GM12878 (cell line): ENCODE measurements around the gene BHLHA9. TPM values are rescaled to one million over a fixed set of nuclear protein-coding genes. Genes with fewer than 3 reads are reported as not detected.

Source experiments
- ATAC-seq: fragments of 200-7000 bp; cut with Tn5 transposase; 3 replicates; pipeline ENCODE4 v1.9.1; 2020; ENCODE audit warnings: mild to moderate bottlenecking, moderate library complexity
- BruUV-seq: library from RNA; stranded (reverse); fragments of 400-500 nt; replicated peaks from 2 replicates; lab custom pipeline; 2021; lab: Mats Ljungman, UMichigan
- CTCF ChIA-PET: fragments of 300-600 bp; sonication (Branson Sonifier 250); formaldehyde crosslinking; extraction: SDS; loops from one replicate; lab custom pipeline; 2021; ENCODE audit warnings: inconsistent platforms; lab: Yijun Ruan, JAX
- POLR2A ChIA-PET: fragments of 350-600 bp; formaldehyde crosslinking; extraction: SDS; loops from one replicate; lab custom pipeline; 2021; ENCODE audit warnings: inconsistent platforms; lab: Charles Lee
- RAD21 ChIA-PET: fragments of 300-600 bp; sonication (Branson Sonifier 250); formaldehyde crosslinking; loops from one replicate; lab custom pipeline; 2023; ENCODE audit warnings: antibody characterized with exemption; ENCODE audit not compliant: unreplicated experiment; lab: Charles Lee
- SMC1A ChIA-PET: fragments of 300-600 bp; sonication (Branson Sonifier 250); formaldehyde crosslinking; loops from one replicate; lab custom pipeline; 2023; ENCODE audit not compliant: unreplicated experiment, uncharacterized antibody; lab: Charles Lee
- DNase-seq: peaks from one replicate; pipeline ENCODE4 v3.0.0-alpha.2; 2011; ENCODE audit warnings: low read depth, low spot score
- FAIRE-seq: peaks from 3 replicates; lab custom pipeline; 2011; peaks lifted over from hg19 to GRCh38; lab: Jason Lieb, UNC
- H2AFZ ChIP-seq: 2 replicates; pipeline ENCODE4 v1.6.0; 2011; ENCODE audit warnings: low read depth, low read length, control low read depth; ENCODE audit not compliant: control insufficient read depth
- H3K27ac ChIP-seq: 2 replicates; pipeline ENCODE4 v1.5.1; 2011; ENCODE audit warnings: control low read depth; ENCODE audit not compliant: control insufficient read depth, insufficient read depth
- H3K27me3 ChIP-seq, 2 experiments: replicated peaks in 1 of 2; 2 replicates each; pipeline versions ENCODE4 v1.6.0 to v1.6.1; 2011; ENCODE audit warnings: low read length in 1 of 2; ENCODE audit not compliant: control insufficient read depth in 2 of 2, insufficient read depth in 2 of 2
- H3K36me3 ChIP-seq, 2 experiments: 2 replicates each; pipeline ENCODE4 v1.5.1; 2011; ENCODE audit warnings: low read length in 1 of 2; ENCODE audit not compliant: control insufficient read depth in 2 of 2, insufficient read depth in 2 of 2
- H3K4me1 ChIP-seq: 2 replicates; pipeline ENCODE4 v1.6.1; 2011; ENCODE audit warnings: mild to moderate bottlenecking, low read length, moderate library complexity, mixed read lengths; ENCODE audit not compliant: control insufficient read depth, insufficient read depth
- H3K4me2 ChIP-seq: 2 replicates; pipeline ENCODE4 v1.6.0; 2011; ENCODE audit warnings: control low read depth; ENCODE audit not compliant: control insufficient read depth, insufficient read depth
- H3K4me3 ChIP-seq: fragments of 200-600 bp; sonication (generic); 2 replicates; pipeline ENCODE4 v1.5.1; 2016
- H3K79me2 ChIP-seq: 2 replicates; pipeline ENCODE4 v1.6.0; 2011; ENCODE audit warnings: low read length; ENCODE audit not compliant: control insufficient read depth, insufficient read depth
- H3K9ac ChIP-seq: 2 replicates; pipeline ENCODE4 v1.8.0; 2011; ENCODE audit warnings: low read length, control low read depth, mixed read lengths; ENCODE audit not compliant: control insufficient read depth, insufficient read depth
- H3K9me3 ChIP-seq: replicated peaks from 3 replicates; pipeline ENCODE4 v1.5.1; 2011; ENCODE audit warnings: mild to moderate bottlenecking, low read length; ENCODE audit not compliant: control insufficient read depth, insufficient read depth
- H4K20me1 ChIP-seq: 2 replicates; pipeline ENCODE4 v1.6.0; 2011; ENCODE audit not compliant: control insufficient read depth, insufficient read depth
- BACH1 ChIP-seq: fragments of 450-650 bp; IDR thresholded peaks from 2 replicates; pipeline ENCODE4 v1.6.1; 2017; ENCODE audit warnings: mild to moderate bottlenecking, borderline replicate concordance
- HSF1 ChIP-seq: fragments of 150-350 bp; IDR thresholded peaks from 2 replicates; pipeline ENCODE4 v1.6.1; 2014; ENCODE audit warnings: mild to moderate bottlenecking, low read depth, low read length
- IRF4 ChIP-seq: IDR thresholded peaks from 2 replicates; pipeline ENCODE4 v1.6.1; 2011; ENCODE audit warnings: low read depth, low read length
- MTA2 ChIP-seq: fragments of 450-650 bp; IDR thresholded peaks from 2 replicates; pipeline ENCODE4 v1.6.1; 2016; ENCODE audit warnings: low read depth, mild to moderate bottlenecking, moderate library complexity
- RAD21 ChIP-seq: IDR thresholded peaks from 2 replicates; pipeline ENCODE4 v1.6.1; 2011; ENCODE audit warnings: mild to moderate bottlenecking, low read depth, low read length, moderate library complexity; ENCODE audit not compliant: insufficient read depth
- RELA ChIP-seq: fragments of 450-650 bp; IDR thresholded peaks from 2 replicates; pipeline ENCODE4 v1.8.0; 2014; ENCODE audit warnings: borderline replicate concordance; ENCODE audit not compliant: partially characterized antibody
- RUNX3 ChIP-seq: IDR thresholded peaks from 2 replicates; pipeline ENCODE4 v1.6.1; 2012; ENCODE audit warnings: low read length, inconsistent platforms
- SMC3 ChIP-seq: IDR thresholded peaks from 2 replicates; pipeline ENCODE4 v1.6.1; 2011; ENCODE audit warnings: low read length, improper control_type of control experiment, borderline replicate concordance
- SREBF1 ChIP-seq: IDR thresholded peaks from 2 replicates; pipeline ENCODE4 v1.6.1; 2012; ENCODE audit warnings: mild to moderate bottlenecking, low read length
- SRF ChIP-seq, 2 experiments: IDR thresholded peaks; 2 replicates each; pipeline ENCODE4 v1.6.1; 2011; ENCODE audit warnings: low read depth in 2 of 2, low read length in 2 of 2, mild to moderate bottlenecking in 1 of 2, moderate library complexity in 1 of 2
- SUPT20H ChIP-seq: IDR thresholded peaks from 2 replicates; pipeline ENCODE4 v1.6.1; 2011; ENCODE audit warnings: low read depth, mild to moderate bottlenecking, low read length, moderate library complexity, borderline replicate concordance; ENCODE audit not compliant: control insufficient read depth
- TCF12 ChIP-seq: IDR thresholded peaks from 2 replicates; pipeline ENCODE4 v1.6.1; 2011; ENCODE audit warnings: low read depth, mild to moderate bottlenecking, low read length
- ZNF207 ChIP-seq: fragments of 450-650 bp; IDR thresholded peaks from 2 replicates; pipeline ENCODE4 v1.6.1; 2014; ENCODE audit warnings: antibody characterized with exemption, mild to moderate bottlenecking, borderline replicate concordance
- ZSCAN29 ChIP-seq: fragments of 450-650 bp; IDR thresholded peaks from 2 replicates; pipeline ENCODE4 v1.6.1; 2017; ENCODE audit warnings: mild to moderate bottlenecking, moderate library complexity
- WGBS: methylation state at CpG from one replicate; pipeline ENCODE4 v1.1.6; 2016; ENCODE audit warnings: low lambda C conversion rate; ENCODE audit not compliant: insufficient replicate concordance, insufficient coverage; ENCODE audit errors: missing lambda C conversion rate; 5-methylcytosine and 5-hydroxymethylcytosine counted together
- in situ Hi-C: fragments of 300-500 bp; cut with MboI; formaldehyde crosslinking; loops from 9 replicates; pipeline ENCODE4 v1.14.3; 2018; ENCODE audit warnings: mixed read lengths
- intact Hi-C: fragments of 100-400 bp; cut with micrococcal nuclease; formaldehyde crosslinking; loops from one replicate; pipeline ENCODE4 v1.14.2; 2022; ENCODE audit not compliant: unreplicated experiment
- polyA plus RNA-seq, 11 experiments: library from polyadenylated mRNA; depleted of rRNA in 4 of 11; unstranded in 6 of 11; stranded (reverse) in 5 of 11; fragments of >200 nt; fragmentation: Nextera tagmentation in 4 of 11; fragmentation: Illumina TruSeq in 1 of 11; extraction: Ambion mirVana in 4 of 11; extraction: Trizol in 1 of 11; gene quantifications; 1 replicate in 1 of 11; 2 replicates in 10 of 11; pipeline versions ENCODE4 v1.2.1 to v1.2.3, GENCODE V29; 2011 to 2016; ENCODE audit warnings: inconsistent platforms in 2 of 11, missing spikeins in 2 of 11, low read depth in 1 of 11
- total RNA-seq, 4 experiments: library from RNA; depleted of rRNA in 3 of 4; stranded (reverse); fragments of >200 nt in 3 of 4; fragmentation: Illumina TruSeq in 1 of 4; extraction: Trizol in 1 of 4; gene quantifications; 2 replicates each; pipeline versions ENCODE4 v1.2.1 to v1.2.3, GENCODE V29; 2013 to 2021
- TF ChIP-seq, protein P1 (sequence below): IDR thresholded peaks from 2 replicates; pipeline ENCODE4 v1.6.1; 2012; ENCODE audit warnings: low read depth, low read length, improper control_type of control experiment
- TF ChIP-seq, protein P2 (sequence below): IDR thresholded peaks from 2 replicates; pipeline ENCODE4 v1.6.1; 2011; ENCODE audit warnings: borderline replicate concordance, low read depth, mild to moderate bottlenecking, moderate library complexity, mixed read lengths, low read length; ENCODE audit not compliant: insufficient read depth; ENCODE audit errors: extremely low read length

The BHLHA9 gene
- total and polyA plus RNA-seq, 10 of the 15 experiments (the other 5 are each of a cell fraction or from before 2014, with no cell fraction given), result not detected

GRCh38 chr17:1234455-1234854 lies 35.8 kb upstream of the BHLHA9 start (continued):
- TF ChIP-seq TCF12 (no peak), ZNF207 (no peak), SUPT20H (no peak), RUNX3 (no peak), ZSCAN29 (no peak)

DNA sequence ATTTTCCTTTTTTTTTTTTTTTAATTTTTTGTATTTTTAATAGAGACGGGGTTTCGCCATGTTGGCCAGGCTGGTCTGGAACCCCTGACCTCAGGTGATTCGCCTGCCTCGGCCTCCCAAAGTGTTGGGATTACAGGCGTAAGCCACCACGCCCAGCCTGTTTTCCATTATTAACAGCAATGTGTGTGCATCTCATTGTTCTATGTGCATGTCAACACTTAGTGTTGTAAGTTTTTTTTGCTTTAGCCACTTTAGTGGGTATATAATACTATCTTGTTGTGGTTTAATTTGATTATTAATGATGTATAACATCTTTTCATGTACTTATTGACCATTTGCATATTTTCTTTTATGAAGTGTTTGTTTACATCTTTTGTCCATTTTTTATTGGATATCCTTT lies 32.8 kb upstream of the BHLHA9 start:
- H2AFZ ChIP-seq, result no peak overlapping the region
- no peaks in the 10 kb centered on the region for H4K20me1 ChIP-seq
- ChIA-PET POLR2A (no interaction called here), CTCF (no interaction called here), SMC1A (no interaction called here), RAD21 (no interaction called here)
- intact Hi-C loops (no loop called here), in situ Hi-C loops (no loop called here)
- H3K4me3 ChIP-seq, result no peak overlapping the region
- ATAC-seq (no peak), DNase-seq (no peak), FAIRE-seq (no peak)
- H3K4me1 ChIP-seq, result no peaks in the 10 kb centered on the region
- WGBS, result 66% methylated on average over 6 of the region's 6 CpGs
- H3K9me3 ChIP-seq, result no peaks in the 10 kb centered on the region
- H3K4me2 ChIP-seq, result no peak overlapping the region
- no peaks in the 10 kb centered on the region for H3K79me2 ChIP-seq
- no peaks in the 10 kb centered on the region for H3K36me3 ChIP-seq
- no peaks in the 10 kb centered on the region for H3K27me3 ChIP-seq
- H3K27ac ChIP-seq, result no peak overlapping the region
- no TSS peak for BruUV-seq
- no peak overlapping the region for H3K9ac ChIP-seq
- TF ChIP-seq, protein P1, sequence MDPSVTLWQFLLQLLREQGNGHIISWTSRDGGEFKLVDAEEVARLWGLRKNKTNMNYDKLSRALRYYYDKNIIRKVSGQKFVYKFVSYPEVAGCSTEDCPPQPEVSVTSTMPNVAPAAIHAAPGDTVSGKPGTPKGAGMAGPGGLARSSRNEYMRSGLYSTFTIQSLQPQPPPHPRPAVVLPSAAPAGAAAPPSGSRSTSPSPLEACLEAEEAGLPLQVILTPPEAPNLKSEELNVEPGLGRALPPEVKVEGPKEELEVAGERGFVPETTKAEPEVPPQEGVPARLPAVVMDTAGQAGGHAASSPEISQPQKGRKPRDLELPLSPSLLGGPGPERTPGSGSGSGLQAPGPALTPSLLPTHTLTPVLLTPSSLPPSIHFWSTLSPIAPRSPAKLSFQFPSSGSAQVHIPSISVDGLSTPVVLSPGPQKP, result no peak
- TF ChIP-seq SREBF1 (no peak), IRF4 (no peak), SMC3 (no peak), RAD21 (no peak), HSF1 (no peak), SRF (IDR thresholded peaks at IDR 0.05; ENCODE audit: low read depth in 2 of 2, low read length in 2 of 2) (no peak), BACH1 (no peak), RELA (no peak), MTA2 (no peak)
- TF ChIP-seq, protein P2, sequence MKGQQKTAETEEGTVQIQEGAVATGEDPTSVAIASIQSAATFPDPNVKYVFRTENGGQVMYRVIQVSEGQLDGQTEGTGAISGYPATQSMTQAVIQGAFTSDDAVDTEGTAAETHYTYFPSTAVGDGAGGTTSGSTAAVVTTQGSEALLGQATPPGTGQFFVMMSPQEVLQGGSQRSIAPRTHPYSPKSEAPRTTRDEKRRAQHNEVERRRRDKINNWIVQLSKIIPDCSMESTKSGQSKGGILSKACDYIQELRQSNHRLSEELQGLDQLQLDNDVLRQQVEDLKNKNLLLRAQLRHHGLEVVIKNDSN, result no peak
